HL-60 (cell line): Measurements from ENCODE around the gene FES.

Source experiments
- DNase-seq, 2 experiments: peaks; one replicate each; pipeline ENCODE4 v3.0.0-alpha.2; 2010 to 2020; ENCODE audit warnings: low read depth in 1 of 2, low spot score in 1 of 2
- H3K27ac ChIP-seq: fragments of 250-450 bp; sonication (Bioruptor Pico); replicated peaks from 2 replicates; pipeline ENCODE4 v1.5.1; 2020; ENCODE audit warnings: mild to moderate bottlenecking, moderate library complexity
- H3K27me3 ChIP-seq: fragments of 250-450 bp; sonication (Bioruptor Pico); 2 replicates; pipeline ENCODE4 v1.5.1; 2021; ENCODE audit warnings: mild to moderate bottlenecking, moderate library complexity; ENCODE audit not compliant: insufficient read depth, poor library complexity, severe bottlenecking
- H3K4me3 ChIP-seq: replicated peaks from 2 replicates; pipeline ENCODE4 v1.5.1; 2011; ENCODE audit warnings: mild to moderate bottlenecking, control low read depth, low read length; ENCODE audit not compliant: insufficient read depth
- GABPA ChIP-seq: IDR thresholded peaks from 2 replicates; pipeline ENCODE4 v1.6.1; 2012; ENCODE audit warnings: low read depth
- POLR2AphosphoS5 ChIP-seq: IDR thresholded peaks from 2 replicates; pipeline ENCODE4 v1.6.1; 2012; ENCODE audit warnings: low read depth
- SPI1 ChIP-seq: IDR thresholded peaks from 2 replicates; pipeline ENCODE4 v1.6.1; 2012; ENCODE audit warnings: low read depth, mild to moderate bottlenecking, borderline replicate concordance
- TF ChIP-seq, protein P1 (sequence below): IDR thresholded peaks from one replicate; pipeline ENCODE4 v1.5.1; 2011; ENCODE audit warnings: low read length, control low read depth, inconsistent platforms; ENCODE audit not compliant: insufficient read depth
- TF ChIP-seq, protein P2 (sequence below): IDR thresholded peaks from 2 replicates; pipeline ENCODE4 v1.6.1; 2012; ENCODE audit warnings: low read depth; ENCODE audit not compliant: insufficient replicate concordance

The FES gene

DNA sequence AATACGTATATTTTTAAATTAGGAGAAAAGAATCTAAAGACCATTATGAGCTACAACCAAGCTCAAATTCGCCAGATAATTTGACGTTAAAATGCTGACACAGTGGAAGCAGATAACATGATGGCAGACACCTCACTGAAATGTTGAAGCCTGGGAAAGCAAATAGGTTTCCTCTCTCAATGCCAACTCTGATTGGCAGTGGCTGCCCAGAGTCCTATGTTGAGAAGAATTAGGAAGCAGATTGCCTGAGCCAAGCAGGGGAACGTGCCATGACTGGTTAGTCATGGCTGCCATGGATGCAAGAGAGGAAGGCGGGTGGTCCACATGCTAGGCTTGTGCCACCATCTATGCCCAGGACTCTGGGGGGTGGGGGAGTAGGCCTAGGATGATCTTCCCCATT is 54.0 kb downstream of the FES start:
- Histone ChIP-seq H3K4me3 (no peak overlapping the region), H3K27ac (no peak overlapping the region), H3K27me3 (no peaks in the 10 kb centered on the region)
- DNase-seq = no peak
- no peak for TF ChIP-seq SPI1
- TF ChIP-seq, protein P1, sequence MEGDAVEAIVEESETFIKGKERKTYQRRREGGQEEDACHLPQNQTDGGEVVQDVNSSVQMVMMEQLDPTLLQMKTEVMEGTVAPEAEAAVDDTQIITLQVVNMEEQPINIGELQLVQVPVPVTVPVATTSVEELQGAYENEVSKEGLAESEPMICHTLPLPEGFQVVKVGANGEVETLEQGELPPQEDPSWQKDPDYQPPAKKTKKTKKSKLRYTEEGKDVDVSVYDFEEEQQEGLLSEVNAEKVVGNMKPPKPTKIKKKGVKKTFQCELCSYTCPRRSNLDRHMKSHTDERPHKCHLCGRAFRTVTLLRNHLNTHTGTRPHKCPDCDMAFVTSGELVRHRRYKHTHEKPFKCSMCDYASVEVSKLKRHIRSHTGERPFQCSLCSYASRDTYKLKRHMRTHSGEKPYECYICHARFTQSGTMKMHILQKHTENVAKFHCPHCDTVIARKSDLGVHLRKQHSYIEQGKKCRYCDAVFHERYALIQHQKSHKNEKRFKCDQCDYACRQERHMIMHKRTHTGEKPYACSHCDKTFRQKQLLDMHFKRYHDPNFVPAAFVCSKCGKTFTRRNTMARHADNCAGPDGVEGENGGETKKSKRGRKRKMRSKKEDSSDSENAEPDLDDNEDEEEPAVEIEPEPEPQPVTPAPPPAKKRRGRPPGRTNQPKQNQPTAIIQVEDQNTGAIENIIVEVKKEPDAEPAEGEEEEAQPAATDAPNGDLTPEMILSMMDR = no peak

DNA sequence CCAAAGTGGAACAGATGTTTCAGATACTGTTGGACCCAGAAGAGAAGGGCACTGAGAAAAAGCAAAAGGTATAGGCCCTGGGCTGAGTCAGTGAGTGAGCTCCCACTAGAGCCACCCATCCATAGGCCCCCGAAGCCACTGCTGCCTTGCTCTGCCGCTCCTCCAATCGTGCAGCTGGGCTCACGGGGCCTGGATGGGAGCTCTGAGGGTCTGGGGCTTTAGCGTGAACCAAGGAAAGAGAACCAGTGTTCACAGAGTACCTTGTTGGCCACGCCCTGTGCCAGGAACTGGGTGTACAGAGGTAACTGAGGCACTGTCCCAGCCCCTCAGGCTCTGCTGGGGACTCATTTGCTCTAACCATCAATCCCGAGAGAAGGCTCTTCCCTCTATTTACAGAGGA is 55.5 kb downstream of the FES start:
- DNase-seq = no peak
- no peak overlapping the region for H3K27ac ChIP-seq
- no peak overlapping the region for H3K4me3 ChIP-seq
- TF ChIP-seq, protein P2, sequence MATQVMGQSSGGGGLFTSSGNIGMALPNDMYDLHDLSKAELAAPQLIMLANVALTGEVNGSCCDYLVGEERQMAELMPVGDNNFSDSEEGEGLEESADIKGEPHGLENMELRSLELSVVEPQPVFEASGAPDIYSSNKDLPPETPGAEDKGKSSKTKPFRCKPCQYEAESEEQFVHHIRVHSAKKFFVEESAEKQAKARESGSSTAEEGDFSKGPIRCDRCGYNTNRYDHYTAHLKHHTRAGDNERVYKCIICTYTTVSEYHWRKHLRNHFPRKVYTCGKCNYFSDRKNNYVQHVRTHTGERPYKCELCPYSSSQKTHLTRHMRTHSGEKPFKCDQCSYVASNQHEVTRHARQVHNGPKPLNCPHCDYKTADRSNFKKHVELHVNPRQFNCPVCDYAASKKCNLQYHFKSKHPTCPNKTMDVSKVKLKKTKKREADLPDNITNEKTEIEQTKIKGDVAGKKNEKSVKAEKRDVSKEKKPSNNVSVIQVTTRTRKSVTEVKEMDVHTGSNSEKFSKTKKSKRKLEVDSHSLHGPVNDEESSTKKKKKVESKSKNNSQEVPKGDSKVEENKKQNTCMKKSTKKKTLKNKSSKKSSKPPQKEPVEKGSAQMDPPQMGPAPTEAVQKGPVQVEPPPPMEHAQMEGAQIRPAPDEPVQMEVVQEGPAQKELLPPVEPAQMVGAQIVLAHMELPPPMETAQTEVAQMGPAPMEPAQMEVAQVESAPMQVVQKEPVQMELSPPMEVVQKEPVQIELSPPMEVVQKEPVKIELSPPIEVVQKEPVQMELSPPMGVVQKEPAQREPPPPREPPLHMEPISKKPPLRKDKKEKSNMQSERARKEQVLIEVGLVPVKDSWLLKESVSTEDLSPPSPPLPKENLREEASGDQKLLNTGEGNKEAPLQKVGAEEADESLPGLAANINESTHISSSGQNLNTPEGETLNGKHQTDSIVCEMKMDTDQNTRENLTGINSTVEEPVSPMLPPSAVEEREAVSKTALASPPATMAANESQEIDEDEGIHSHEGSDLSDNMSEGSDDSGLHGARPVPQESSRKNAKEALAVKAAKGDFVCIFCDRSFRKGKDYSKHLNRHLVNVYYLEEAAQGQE = no peak
- TF ChIP-seq GABPA = no peak
- TF ChIP-seq SPI1 = no peak
- no peak for TF ChIP-seq POLR2AphosphoS5
- TF ChIP-seq, protein P1 = no peak
- H3K27me3 ChIP-seq = no peaks in the 10 kb centered on the region

DNA sequence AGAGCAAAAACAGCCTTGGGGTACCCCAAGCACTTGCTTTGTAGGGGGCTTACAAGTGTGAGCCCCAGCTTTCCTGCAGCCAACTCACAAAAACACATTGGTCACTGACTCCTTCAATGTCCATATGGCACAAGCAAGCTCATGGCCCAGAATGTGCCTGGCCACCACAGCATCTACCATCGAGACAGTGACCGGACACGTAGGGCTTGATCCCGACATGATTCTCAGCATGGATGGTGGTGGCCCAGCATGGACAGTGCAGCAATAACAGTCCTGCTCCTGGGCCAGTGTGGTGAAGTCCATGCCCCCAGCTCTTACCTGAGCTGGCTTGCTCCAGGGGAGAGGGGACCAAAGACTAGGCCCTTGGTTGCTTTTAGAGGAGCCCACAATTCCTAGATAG is 56.7 kb downstream of the FES start:
- no peak for DNase-seq
- no peaks in the 10 kb centered on the region for H3K27me3 ChIP-seq
- H3K27ac ChIP-seq = no peak overlapping the region
- H3K4me3 ChIP-seq = no peak overlapping the region
- TF ChIP-seq SPI1 (no peak), GABPA (no peak), POLR2AphosphoS5 (no peak)
- TF ChIP-seq, protein P1 = no peak
- TF ChIP-seq, protein P2 = no peak

DNA sequence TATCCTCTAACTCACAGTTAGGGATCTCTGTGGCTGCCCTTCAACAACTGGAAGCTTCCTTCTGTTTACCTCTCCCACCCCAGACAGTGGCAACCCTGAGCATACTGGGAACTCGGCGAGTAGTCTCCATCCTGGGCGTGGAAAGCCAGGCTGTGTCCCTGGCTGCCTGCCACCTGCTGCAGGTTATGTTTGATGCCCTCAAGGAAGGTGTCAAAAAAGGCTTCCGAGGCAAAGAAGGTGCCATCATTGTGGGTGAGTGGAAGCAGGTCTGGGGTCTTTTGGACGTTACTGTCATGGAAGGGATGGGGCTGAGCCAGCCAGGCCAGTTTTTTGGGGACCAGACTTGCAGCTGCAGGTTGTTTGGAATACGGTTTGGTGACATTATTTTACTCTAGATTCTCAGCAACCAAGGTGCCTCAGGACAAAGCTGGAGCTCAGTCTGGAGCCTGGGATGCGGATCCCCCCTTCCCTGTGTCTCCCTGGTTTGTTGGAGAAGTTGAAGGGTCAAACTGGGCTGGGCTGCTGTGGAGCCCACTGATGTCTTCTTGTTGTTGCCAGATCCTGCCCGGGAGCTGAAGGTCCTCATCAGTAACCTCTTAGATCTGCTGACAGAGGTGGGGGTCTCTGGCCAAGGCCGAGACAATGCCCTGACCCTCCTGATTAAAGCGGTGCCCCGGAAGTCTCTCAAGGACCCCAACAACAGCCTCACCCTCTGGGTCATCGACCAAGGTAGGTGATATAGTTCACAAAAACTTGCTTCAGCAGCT is 58.2 kb downstream of the FES start:
- no peak for DNase-seq
- TF ChIP-seq, protein P1 = no peak
- TF ChIP-seq POLR2AphosphoS5 = no peak
- no peak for TF ChIP-seq GABPA
- TF ChIP-seq, protein P2 = no peak
- TF ChIP-seq SPI1 = no peak
- Histone ChIP-seq H3K27ac (no peak overlapping the region), H3K4me3 (no peak overlapping the region), H3K27me3 (no peaks in the 10 kb centered on the region)
